ENCODE data around the gene SLC5A10. TPM values are rescaled to one million over a fixed set of nuclear protein-coding genes. Genes with fewer than 3 reads are reported as not detected.
"Not testable (repeated sequence)": the region's sequence is repeated elsewhere in the genome, so short reads cannot be mapped to it uniquely, and the experiment has no call there.

SLC5A10 gene
- total RNA-seq, 4 donors from 2014 or later, result not detected

GRCh38 chr17:19047510-19047909, 95.5 kb downstream of the SLC5A10 start:
- intact Hi-C loops (cut with DNase I); H3K9me3 ChIP-seq; H3K27me3 ChIP-seq; H3K27ac ChIP-seq; DNase-seq; H3K36me3 ChIP-seq; H3K4me3 ChIP-seq (replicated peaks in 1 of 3); H3K4me1 ChIP-seq: not testable (repeated sequence)
- WGBS, 2 donors, result 97 to 100% methylated on average over 2 to 5 of the region's 7 CpGs

GRCh38 chr17:19048826-19049225, 96.9 kb downstream of the SLC5A10 start:
- H3K36me3 ChIP-seq; DNase-seq; H3K27me3 ChIP-seq; intact Hi-C loops (cut with DNase I); H3K4me1 ChIP-seq; H3K9me3 ChIP-seq; H3K27ac ChIP-seq; H3K4me3 ChIP-seq (replicated peaks in 1 of 3): not testable (repeated sequence)
- no CpG with 5 or more reads among the region's 7 CpGs for WGBS, 2 donors

- DNase-seq; H3K9me3 ChIP-seq; H3K4me3 ChIP-seq (replicated peaks in 1 of 3); H3K36me3 ChIP-seq; H3K27ac ChIP-seq; intact Hi-C loops (cut with DNase I); H3K4me1 ChIP-seq; H3K27me3 ChIP-seq: not testable (repeated sequence)
- no CpG with 5 or more reads among the region's 12 CpGs for WGBS, 2 donors
Observed at GRCh38 chr17:19055447-19055846, 103.5 kb downstream of the SLC5A10 start.

DNA sequence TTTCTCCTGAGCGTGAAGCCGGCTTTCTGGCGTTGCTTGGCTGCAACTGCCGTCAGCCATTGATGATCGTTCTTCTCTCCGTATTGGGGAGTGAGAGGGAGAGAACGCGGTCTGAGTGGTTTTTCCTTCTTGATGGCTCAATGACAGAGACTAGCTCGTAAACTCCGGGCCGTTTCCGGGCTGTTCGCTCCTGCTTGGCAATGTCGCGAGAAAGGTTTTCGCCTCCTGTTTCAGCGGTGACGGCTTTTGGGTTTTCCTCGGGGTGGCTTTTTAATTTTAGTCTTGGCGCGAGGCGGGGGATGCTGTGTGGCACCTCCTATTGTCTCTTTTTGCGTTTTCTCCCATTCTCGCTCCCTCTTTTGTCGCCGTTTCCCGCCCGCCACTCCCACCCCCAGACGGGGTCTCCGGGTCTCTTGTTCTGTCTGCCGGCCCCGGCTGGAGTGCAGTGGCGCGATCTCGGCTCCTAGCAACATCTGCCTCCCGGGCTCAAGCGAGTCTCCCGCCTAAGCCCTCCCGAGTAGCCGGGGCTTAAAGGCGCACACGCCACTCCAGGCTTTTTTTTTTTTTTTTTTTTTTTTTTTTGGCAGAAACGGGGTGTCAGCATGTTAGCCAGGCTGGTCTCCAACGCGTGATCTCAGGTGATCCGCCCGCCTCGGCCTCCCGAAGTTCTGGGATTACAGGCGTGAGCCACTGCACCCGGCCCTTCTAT, 110.2 kb downstream of the SLC5A10 start:
- H3K9me3 ChIP-seq; H3K27me3 ChIP-seq; intact Hi-C loops (cut with DNase I); H3K4me3 ChIP-seq (replicated peaks in 1 of 3); H3K36me3 ChIP-seq; H3K4me1 ChIP-seq: not testable (repeated sequence)
- DNase-seq, result peak; percentile 32 to 46
- H3K27ac ChIP-seq, result peak overlapping the region in 1 of 3 donors; percentile 70
- WGBS, 2 donors, result 0% methylated on average over 8 to 12 of the region's 51 CpGs

GRCh38 chr17:19062718-19063325, 110.9 kb downstream of the SLC5A10 start:
- intact Hi-C loops (cut with DNase I); H3K4me1 ChIP-seq; DNase-seq; H3K36me3 ChIP-seq; H3K4me3 ChIP-seq (replicated peaks in 1 of 3); H3K27ac ChIP-seq; H3K27me3 ChIP-seq; H3K9me3 ChIP-seq: not testable (repeated sequence)
- no CpG with 5 or more reads among the region's 20 CpGs for WGBS, 2 donors

GRCh38 chr17:19063326-19063956, 111.5 kb downstream of the SLC5A10 start:
- DNase-seq, result peak; percentile 58 to 88
- H3K27ac ChIP-seq; H3K4me3 ChIP-seq (replicated peaks in 1 of 3); H3K27me3 ChIP-seq; intact Hi-C loops (cut with DNase I); H3K9me3 ChIP-seq; H3K36me3 ChIP-seq; H3K4me1 ChIP-seq: not testable (repeated sequence)
- WGBS, 2 donors, result 0% methylated on average over 32 of the region's 44 CpGs; no CpG with 5 or more reads in 1 of the 2 donors

- H3K27ac ChIP-seq; intact Hi-C loops (cut with DNase I): not testable (repeated sequence)
Observed at GRCh38 chr17:19064378-19064777, 112.4 kb downstream of the SLC5A10 start.

DNA sequence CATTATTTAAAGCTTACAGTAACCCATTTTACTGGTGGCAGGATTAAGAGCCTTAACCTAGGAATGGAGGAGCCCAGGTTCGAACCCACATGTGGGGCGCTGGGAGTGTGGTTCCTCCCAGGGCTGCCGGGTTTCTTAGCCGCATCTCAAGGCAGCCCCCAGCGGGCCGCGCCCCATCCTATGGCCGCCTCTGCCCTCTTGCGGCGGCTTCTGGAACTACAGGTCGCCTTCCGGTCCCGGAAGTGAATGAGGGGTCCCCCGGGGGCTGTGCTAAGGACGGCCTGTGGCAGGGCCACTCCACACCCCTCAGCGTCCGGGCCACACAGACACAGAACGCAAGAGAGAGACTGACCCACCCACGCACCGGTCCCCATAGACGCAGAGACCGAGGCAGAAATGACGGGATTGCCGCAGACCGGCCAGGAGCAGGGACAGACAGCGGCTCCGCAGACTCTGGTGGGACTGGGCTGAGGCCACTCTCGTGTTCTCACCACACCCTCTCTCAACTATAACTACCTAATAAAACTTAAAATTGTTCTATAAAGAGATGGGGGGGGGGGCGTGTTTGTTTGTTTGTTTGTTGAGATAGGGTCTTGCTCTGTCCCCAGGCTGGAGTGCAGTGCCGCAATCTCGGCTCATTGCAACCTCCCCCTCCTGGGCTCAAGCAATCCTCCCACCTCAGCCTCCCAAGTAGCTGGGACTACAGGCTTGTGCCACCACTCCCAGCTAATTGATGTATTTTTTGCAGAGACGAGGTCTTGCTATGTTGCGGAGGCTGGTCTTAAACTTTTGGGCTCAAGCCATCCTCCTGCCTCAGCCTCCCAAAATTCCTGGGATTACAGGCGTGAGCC, 118.6 kb downstream of the SLC5A10 start:
- H3K27me3 ChIP-seq; H3K4me3 ChIP-seq (replicated peaks in 1 of 3); DNase-seq; intact Hi-C loops (cut with DNase I); H3K36me3 ChIP-seq; H3K4me1 ChIP-seq; H3K9me3 ChIP-seq; H3K27ac ChIP-seq: not testable (repeated sequence)
- whole genome bisulfite sequencing, 2 donors, result no CpG with 5 or more reads among the region's 34 CpGs

More at GRCh38 chr17:19064378-19064777, 112.4 kb downstream of the SLC5A10 start:
- not testable (repeated sequence) for H3K4me3 ChIP-seq (replicated peaks in 1 of 3); H3K36me3 ChIP-seq; H3K4me1 ChIP-seq; H3K9me3 ChIP-seq; H3K27me3 ChIP-seq; DNase-seq
- WGBS, 2 donors, result no CpG with 5 or more reads among the region's 17 CpGs

Small RNAs within 50 kb of the gene (small RNA-seq; reads per million reads assigned to genes)
- gene AC090286.3, result not detected
- not detected for gene RF00324

Other genes starting within 250 kb of the SLC5A10 start
- 1 to 10 TPM in 2 of 4 donors, under 1 TPM in 2; 0.78 to 1.4 (median 1.0) TPM for gene FBXW10, start 208.1 kb upstream of the SLC5A10 start, total RNA-seq
- gene TVP23B, start 171.0 kb upstream of the SLC5A10 start, total RNA-seq, result 10 to 100 TPM; 58.9 to 85.1 (median 68.3) TPM
- 10 to 100 TPM; 43.6 to 50.9 (median 49.7) TPM for gene PRPSAP2, start 94.0 kb upstream of the SLC5A10 start, total RNA-seq
- gene FAM83G, start 52.6 kb downstream of the SLC5A10 start, total RNA-seq, result 10 to 100 TPM; 11.9 to 21.3 (median 13.9) TPM
- 10 to 100 TPM in 2 of 4 donors, 1 to 10 TPM in 2; 5.5 to 19.8 (median 10.5) TPM for gene GRAP, start 94.8 kb downstream of the SLC5A10 start, total RNA-seq
- 1 to 10 TPM; 1.3 to 6.7 (median 4.0) TPM for gene GRAPL, start 175.4 kb downstream of the SLC5A10 start, total RNA-seq